GM21367 (cell line): ENCODE data around the gene MKI67.
"Not testable (repeated sequence)": the region's sequence is repeated elsewhere in the genome, so short reads cannot be mapped to it uniquely, and the experiment has no call there.

ENCODE experiments used
- ATAC-seq: cut with Tn5 transposase; IDR thresholded peaks from one replicate; pipeline ENCODE4 v1.9.1; 2021; ENCODE audit not compliant: unreplicated experiment

MKI67 gene

GRCh38 chr10:128125944-128126764, at the start of gene MKI67:
MKI67 (minus strand) TSS chr10:128126423; CDS start chr10:128125667, 756 bp downstream.
- peak; percentile 82 for ATAC-seq

GRCh38 chr10:128174581-128175559, 48.6 kb upstream of the MKI67 start:
- no peak for ATAC-seq

GRCh38 chr10:128173386-128173785, 47.2 kb upstream of the MKI67 start:
- ATAC-seq = no peak

- ATAC-seq = no peak
Observed at GRCh38 chr10:128172756-128173155, 46.5 kb upstream of the MKI67 start.

- no peak for ATAC-seq
Observed at GRCh38 chr10:128169811-128170379, 43.7 kb upstream of the MKI67 start.

- ATAC-seq = no peak
Observed at GRCh38 chr10:128167926-128168520, 41.8 kb upstream of the MKI67 start.

GRCh38 chr10:128167123-128167522, 40.9 kb upstream of the MKI67 start:
- not testable (repeated sequence) for ATAC-seq

GRCh38 chr10:128166151-128166550, 39.9 kb upstream of the MKI67 start:
- ATAC-seq = no peak

- no peak for ATAC-seq
Observed at GRCh38 chr10:128165536-128165935, 39.3 kb upstream of the MKI67 start.

- no peak for ATAC-seq
Observed at GRCh38 chr10:128163701-128164100, 37.5 kb upstream of the MKI67 start.

- ATAC-seq = no peak
Observed at GRCh38 chr10:128161031-128161430, 34.8 kb upstream of the MKI67 start.

- ATAC-seq = no peak
Observed at GRCh38 chr10:128160297-128160711, 34.1 kb upstream of the MKI67 start.

- no peak for ATAC-seq
Observed at GRCh38 chr10:128158021-128158795, 32.0 kb upstream of the MKI67 start.

GRCh38 chr10:128156999-128157755, 31.0 kb upstream of the MKI67 start:
- ATAC-seq = no peak

GRCh38 chr10:128152741-128153580, 26.7 kb upstream of the MKI67 start:
- no peak for ATAC-seq

GRCh38 chr10:128151031-128151430, 24.8 kb upstream of the MKI67 start:
- no peak for ATAC-seq

- no peak for ATAC-seq
Observed at GRCh38 chr10:128150561-128150960, 24.3 kb upstream of the MKI67 start.

- ATAC-seq = peak; percentile 91
Observed at GRCh38 chr10:128150045-128150493, 23.8 kb upstream of the MKI67 start.
